SK-N-SH treated with all-trans-retinoic acid at 6 μM for 48 hours (cell line): Measurements from ENCODE around the gene RTN4R.
"Not testable (repeated sequence)": the region's sequence is repeated elsewhere in the genome, so short reads cannot be mapped to it uniquely, and the experiment has no call there.

ENCODE experiments used
- ATAC-seq: fragments of 200-7000 bp; cut with Tn5 transposase; 3 replicates; pipeline ENCODE4 v1.9.1; 2020; ENCODE audit warnings: mild to moderate bottlenecking, moderate library complexity
- ARNTL ChIP-seq: fragments of 450-650 bp; formaldehyde crosslinking; IDR thresholded peaks from 2 replicates; pipeline ENCODE4 v1.5.0; 2020; ENCODE audit warnings: low read depth, mild to moderate bottlenecking, moderate library complexity, borderline replicate concordance
- CSDC2 ChIP-seq: fragments of 250-450 bp; sonication (Bioruptor Pico); IDR thresholded peaks from 2 replicates; pipeline ENCODE4 v1.5.0; 2020; ENCODE audit warnings: mild to moderate bottlenecking, moderate library complexity
- ESRRG ChIP-seq: fragments of 250-450 bp; sonication (Bioruptor Pico); IDR thresholded peaks from 2 replicates; pipeline ENCODE4 v1.6.1; 2021; ENCODE audit warnings: mild to moderate bottlenecking
- GLIS3 ChIP-seq: fragments of 250-450 bp; sonication (Bioruptor Pico); IDR thresholded peaks from 2 replicates; pipeline ENCODE4 v1.5.0; 2020; ENCODE audit warnings: mild to moderate bottlenecking, moderate library complexity
- ISL1 ChIP-seq: fragments of 250-450 bp; sonication (Bioruptor Pico); IDR thresholded peaks from 2 replicates; pipeline ENCODE4 v2.1.2; 2022; ENCODE audit warnings: mild to moderate bottlenecking, moderate library complexity
- RARB ChIP-seq: fragments of 250-450 bp; sonication (Bioruptor Pico); IDR thresholded peaks from 2 replicates; pipeline ENCODE4 v1.8.0; 2021; ENCODE audit warnings: mild to moderate bottlenecking, moderate library complexity
- TCF4 ChIP-seq: fragments of 250-450 bp; sonication (Bioruptor Pico); IDR thresholded peaks from 2 replicates; pipeline ENCODE4 v1.8.0; 2021; ENCODE audit warnings: mild to moderate bottlenecking, moderate library complexity, borderline replicate concordance
- TOX ChIP-seq: fragments of 250-450 bp; sonication (Bioruptor Pico); IDR thresholded peaks from 2 replicates; pipeline ENCODE4 v1.8.0; 2021; ENCODE audit warnings: mild to moderate bottlenecking, moderate library complexity, borderline replicate concordance
- ZC3H10 ChIP-seq: fragments of 250-450 bp; sonication (Bioruptor Pico); IDR thresholded peaks from 2 replicates; pipeline ENCODE4 v1.5.1; 2021; ENCODE audit warnings: mild to moderate bottlenecking, moderate library complexity
- ZFP3 ChIP-seq: fragments of 250-450 bp; sonication (Bioruptor Pico); IDR thresholded peaks from 2 replicates; pipeline ENCODE4 v1.5.0; 2020; ENCODE audit warnings: mild to moderate bottlenecking, moderate library complexity
- ZNF565 ChIP-seq: fragments of 450-650 bp; formaldehyde crosslinking; conservative IDR thresholded peaks from 2 replicates; pipeline ENCODE4 v1.5.0; 2020; ENCODE audit warnings: low read depth, mild to moderate bottlenecking, moderate library complexity
- ZNF70 ChIP-seq: fragments of 450-650 bp; formaldehyde crosslinking; IDR thresholded peaks from 2 replicates; pipeline ENCODE4 v1.5.0; 2020; ENCODE audit warnings: mild to moderate bottlenecking, moderate library complexity
- ZNF8 ChIP-seq: fragments of 450-650 bp; formaldehyde crosslinking; IDR thresholded peaks from 2 replicates; pipeline ENCODE4 v1.5.0; 2020; ENCODE audit warnings: mild to moderate bottlenecking, moderate library complexity
- TF ChIP-seq, protein P1 (sequence below): fragments of 250-450 bp; sonication (Bioruptor Pico); IDR thresholded peaks from 2 replicates; pipeline ENCODE4 v1.5.1; 2021; ENCODE audit warnings: mild to moderate bottlenecking, moderate library complexity
- TF ChIP-seq, protein P2 (sequence below): fragments of 250-450 bp; sonication (Bioruptor Pico); IDR thresholded peaks from 2 replicates; pipeline ENCODE4 v1.8.0; 2020; ENCODE audit warnings: mild to moderate bottlenecking, moderate library complexity, borderline replicate concordance

The RTN4R gene

DNA sequence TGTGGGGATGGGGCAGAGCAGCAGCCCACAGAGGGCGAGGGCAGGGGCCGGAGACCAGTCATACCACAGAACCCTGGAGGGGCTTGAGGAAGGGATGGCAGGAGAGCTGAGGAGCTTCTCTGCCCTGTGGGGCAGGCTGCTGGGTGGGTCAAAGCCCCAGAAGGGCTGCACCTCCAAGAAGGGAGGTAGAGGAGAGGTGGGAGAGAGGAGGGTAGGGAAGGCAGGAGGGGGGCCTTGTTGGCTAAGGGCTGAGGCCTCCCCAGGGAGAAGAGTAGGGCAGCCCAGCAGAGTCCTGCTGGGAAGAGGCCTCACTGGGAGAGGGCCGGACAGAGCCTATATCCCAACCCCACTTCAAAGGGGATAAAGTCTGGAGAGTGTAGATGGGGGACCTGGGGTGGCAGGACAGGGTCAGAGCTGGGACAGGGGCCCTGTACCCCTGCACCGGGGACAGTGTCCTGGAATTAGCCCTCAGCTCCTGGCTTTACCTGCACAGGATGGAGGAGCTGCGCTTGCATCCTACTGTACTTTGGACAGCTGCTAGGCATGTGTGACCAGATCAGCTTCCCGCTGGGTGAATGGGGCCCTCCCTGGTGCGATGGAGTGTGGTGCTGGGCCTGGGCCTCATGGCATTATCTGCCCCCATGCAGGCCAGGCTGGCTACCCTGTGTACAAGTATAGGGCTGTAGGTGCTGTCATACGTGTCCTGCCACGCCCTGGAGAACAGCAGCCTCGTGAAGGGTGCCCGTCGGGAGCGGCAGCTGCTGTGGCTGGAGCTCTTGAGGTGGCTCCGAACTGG is 44.5 kb upstream of the RTN4R start:
- ATAC-seq: no peak
- TF ChIP-seq RARB (CRISPR knock-in tag): no peak
- TF ChIP-seq ZNF70 (CRISPR knock-in tag): no peak
- no peak for TF ChIP-seq ZC3H10
- TF ChIP-seq ZFP3 (CRISPR knock-in tag): no peak
- TF ChIP-seq TCF4 (CRISPR knock-in tag): no peak

DNA sequence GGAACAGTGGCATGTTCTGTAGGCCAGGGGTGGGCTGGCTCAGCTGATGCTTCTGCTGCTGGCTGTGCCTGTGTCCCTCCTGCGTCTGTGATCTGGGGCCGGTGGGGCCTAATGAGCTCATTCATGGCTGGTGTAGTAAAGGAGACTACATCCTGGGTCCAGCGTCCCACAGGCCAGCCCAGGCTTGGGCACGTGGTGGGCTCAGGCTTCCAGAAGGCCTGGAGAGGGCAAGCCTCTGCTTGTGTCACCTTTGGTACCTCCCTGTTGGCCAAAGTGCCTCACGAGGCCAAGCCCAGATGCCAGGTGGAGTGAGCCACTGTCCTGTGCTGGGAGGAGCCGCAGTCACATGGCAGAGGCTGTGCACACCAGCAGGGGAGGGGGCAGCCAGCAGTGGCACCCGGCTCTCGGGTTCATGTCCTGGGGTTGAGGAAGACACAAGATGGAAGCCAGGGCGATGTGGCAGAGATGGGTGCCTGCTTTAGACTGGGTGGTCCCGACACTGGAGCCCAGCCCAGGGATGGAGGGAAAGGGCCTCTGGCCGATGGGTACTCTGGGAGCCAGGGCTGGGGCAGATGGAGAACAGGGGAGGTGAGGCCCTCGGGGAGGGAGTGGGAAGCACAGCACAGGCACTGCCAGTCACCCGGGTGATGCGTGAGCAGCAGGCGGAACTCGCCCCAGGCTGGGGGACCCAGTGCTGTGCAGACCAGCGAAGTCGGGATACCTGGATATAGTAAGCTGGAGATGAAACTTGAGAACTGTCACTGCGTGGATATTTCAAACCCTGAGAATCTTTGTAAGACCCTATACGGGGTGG is 43.3 kb upstream of the RTN4R start:
- ATAC-seq: not testable (repeated sequence)

DNA sequence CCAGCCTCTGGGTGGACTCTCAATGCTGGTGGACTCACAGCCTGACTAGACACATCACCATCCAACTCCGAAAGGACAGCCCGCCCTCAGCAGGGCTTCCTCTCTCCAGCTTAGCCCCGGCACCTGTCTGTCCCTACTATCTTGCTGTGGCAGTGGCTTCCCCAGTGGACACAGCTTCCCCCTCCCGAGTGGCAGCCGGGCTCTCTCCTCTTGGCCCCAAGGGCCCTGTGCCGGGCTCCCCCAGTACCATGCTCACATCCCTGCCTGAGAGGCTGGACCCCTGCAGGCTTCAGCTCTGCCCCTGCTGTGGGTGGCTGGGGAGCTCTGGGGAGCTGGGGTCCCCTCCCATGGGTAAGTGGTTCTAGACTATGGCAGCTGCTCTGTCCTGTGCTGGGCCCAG is 42.7 kb upstream of the RTN4R start:
- ATAC-seq: not testable (repeated sequence)

DNA sequence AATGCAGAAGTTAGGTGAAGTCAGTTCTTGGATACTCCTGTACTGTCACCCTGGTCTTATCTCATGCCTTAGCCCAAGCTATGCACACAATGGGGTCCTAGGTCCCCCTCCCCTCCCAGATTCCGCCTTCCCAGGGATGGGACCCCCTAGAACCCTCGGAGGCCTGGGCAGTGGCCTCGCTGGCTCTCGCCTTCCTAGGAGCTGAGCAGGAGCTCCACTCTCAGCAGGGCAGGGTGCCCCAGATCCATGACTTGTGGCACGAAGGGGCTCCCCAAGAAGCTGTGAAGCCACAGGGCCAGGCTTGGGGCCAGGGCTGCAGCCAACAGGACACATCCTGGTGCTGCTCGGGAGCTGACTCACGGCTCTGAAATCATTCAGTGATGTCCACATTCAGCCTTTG is 42.1 kb upstream of the RTN4R start:
- not testable (repeated sequence) for ATAC-seq

DNA sequence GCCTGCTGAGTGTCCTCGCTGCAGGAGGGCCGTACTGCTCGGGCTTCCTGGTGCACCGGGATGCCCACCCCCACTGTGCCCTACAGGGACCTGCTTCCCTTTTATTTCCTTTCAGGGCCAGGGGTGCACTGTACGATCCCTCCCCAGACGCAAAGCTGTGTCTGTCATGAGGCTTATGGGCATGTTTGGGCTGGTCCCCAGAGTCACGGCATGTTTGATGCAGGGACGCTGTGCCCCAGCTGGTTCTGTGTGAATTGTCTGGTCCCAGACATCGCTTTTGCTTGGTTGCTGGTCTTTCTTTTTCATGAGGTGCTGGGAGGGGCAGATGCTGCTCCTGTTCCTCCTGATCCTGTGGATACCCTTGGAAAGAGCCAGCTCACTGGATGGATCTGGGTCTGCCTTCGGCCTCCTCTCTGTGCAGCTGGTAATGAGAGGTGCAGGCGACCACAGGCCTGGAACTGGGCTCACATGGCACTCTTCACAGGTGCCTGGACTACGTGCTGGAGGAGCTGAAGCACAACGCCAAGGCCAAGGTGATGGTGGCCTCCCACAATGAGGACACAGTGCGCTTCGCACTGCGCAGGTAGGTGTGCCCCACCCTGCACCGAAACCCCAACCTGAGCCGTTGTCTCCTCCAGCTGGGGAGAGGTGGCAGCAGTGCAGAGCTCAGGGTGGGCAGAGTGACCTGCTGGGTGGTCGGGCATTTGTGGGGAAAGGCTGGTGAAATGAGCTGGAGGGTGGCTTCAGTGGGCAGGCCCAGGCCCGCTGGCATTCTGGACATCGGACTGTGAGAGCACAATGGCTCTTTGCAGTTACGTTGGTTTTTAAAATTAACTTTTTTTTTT is 40.9 kb upstream of the RTN4R start:
- ATAC-seq: not testable (repeated sequence)

DNA sequence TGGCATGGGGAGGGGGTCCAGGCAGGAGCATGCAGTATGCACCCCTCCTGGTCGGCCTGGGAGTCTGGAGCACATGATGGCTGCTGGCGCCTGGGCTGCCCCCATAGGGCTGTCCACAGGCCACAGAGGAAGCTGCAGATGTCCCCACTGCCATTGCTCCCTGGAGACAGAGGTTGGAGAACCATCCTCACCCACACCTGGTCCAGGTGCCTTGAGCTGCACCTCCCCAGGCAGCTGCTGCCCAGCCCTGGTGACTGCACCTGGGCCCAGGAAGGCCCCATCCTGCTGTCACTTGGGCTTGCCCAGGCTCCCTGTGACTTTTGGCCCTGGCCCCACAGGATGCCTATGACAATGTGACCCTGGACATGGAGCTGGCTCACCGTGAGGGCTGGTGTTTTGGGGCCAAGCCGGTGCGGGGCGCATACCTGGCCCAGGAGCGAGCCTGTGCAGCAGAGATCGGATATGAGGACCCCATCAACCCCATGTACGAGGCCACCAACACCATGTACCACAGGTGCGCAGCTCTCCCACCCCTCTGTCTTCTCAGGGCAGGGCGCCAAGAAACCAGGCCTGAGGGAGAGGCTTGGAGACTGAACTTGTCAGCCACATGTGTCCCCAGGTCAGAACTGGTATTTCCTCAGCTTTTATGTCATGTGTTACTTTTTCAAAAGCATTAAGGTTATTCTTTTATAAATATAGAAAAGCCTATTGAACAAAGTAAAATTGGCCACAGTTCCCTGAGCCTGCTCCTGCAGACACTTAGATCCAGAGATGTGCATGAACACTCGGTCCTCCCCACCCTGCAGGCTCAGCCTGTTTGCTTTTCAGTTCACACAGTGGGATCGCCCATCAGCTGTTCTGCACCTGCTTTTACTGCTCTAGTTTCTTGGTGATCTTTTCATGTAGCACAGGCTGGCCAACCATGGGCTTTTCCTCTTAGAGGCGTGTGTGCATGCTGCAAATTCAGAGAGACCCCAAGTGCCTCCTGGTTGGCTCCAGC is 39.6 kb upstream of the RTN4R start:
- ATAC-seq: not testable (repeated sequence)

DNA sequence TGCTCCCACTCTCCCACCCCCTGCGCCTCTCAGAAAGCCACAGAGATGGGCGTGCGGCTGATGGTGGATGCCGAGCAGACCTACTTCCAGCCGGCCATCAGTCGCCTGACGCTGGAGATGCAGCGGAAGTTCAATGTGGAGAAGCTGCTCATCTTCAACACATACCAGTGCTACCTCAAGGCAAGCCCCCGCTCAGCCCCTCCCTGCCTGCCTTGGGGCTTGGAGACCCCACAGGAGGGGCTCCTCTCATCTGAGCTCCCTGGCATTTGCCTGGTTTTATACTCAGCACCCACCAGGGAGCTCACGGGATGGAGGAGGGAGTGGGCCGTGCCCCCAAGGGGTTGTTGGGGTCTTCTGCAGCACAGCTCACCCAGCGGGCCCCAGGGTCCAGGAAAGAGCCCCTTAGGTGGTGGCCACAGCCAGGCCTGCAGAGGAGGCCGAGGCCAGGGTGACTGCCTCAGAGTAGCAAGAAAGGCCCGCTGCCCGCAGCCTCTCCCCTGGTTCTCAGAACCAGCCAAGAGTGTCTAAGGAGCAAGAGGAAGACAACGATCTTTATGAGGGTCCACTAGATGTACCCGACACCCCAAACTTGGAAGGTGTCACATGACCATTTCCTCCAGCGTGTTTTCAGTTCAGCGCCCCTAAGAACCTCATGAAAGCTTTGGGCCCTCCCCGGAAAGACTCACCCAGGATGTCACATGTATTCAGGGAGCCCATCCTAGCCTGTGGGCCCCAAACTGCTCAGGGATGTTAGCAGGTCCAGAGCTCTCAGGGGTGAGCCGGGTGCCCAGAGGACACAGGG is 38.7 kb upstream of the RTN4R start:
- ATAC-seq: not testable (repeated sequence)

DNA sequence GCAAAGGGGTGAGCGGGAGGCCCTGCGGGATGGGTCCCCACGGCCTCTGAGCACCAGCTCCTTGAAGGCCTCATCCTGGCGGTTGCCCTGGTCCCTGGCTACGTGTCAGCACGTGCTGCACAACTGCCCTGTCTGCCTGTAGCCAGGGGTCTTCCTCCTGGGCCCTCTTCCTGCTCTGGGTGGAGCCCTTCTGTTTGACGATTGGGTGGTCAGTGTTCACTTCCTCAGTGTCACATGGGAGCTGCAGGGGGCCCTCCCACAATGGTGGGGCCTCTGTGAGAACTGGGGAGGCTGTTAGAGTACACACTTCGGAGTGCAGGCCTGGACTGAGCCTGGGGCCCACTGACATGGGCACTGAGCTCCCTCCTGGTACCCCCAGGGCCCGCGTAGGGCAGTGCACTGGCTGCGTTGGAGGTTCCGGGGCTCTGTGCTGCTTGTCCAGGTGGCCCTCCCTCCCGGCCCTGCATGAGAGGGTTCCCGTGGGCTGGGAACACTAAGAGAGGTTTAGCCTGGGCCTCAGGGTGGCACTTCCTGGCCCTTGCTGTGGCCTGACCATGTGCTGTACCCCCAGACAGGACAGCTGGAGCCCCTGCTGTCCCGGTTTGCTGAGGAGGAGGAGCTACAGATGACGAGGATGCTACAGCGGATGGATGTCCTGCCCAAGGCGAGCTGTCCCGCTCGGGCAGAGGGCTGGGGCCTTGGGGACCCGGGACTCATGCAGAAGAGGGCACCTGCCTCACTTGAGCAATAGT is 38.0 kb upstream of the RTN4R start:
- no peak for ATAC-seq
- TF ChIP-seq TOX: no peak
- TF ChIP-seq CSDC2 (CRISPR knock-in tag): no peak
- no peak for TF ChIP-seq ISL1 (CRISPR knock-in tag)
- no peak for TF ChIP-seq ZC3H10
- TF ChIP-seq ARNTL (CRISPR knock-in tag): no peak
- TF ChIP-seq ZNF565: no peak
- TF ChIP-seq, protein P1, sequence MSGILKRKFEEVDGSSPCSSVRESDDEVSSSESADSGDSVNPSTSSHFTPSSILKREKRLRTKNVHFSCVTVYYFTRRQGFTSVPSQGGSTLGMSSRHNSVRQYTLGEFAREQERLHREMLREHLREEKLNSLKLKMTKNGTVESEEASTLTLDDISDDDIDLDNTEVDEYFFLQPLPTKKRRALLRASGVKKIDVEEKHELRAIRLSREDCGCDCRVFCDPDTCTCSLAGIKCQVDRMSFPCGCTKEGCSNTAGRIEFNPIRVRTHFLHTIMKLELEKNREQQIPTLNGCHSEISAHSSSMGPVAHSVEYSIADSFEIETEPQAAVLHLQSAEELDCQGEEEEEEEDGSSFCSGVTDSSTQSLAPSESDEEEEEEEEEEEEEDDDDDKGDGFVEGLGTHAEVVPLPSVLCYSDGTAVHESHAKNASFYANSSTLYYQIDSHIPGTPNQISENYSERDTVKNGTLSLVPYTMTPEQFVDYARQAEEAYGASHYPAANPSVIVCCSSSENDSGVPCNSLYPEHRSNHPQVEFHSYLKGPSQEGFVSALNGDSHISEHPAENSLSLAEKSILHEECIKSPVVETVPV (CRISPR knock-in tag): no peak
- TF ChIP-seq GLIS3 (CRISPR knock-in tag): no peak
- TF ChIP-seq ESRRG: no peak
- no peak for TF ChIP-seq RARB (CRISPR knock-in tag)
- no peak for TF ChIP-seq ZNF8 (CRISPR knock-in tag)
- TF ChIP-seq, protein P2, sequence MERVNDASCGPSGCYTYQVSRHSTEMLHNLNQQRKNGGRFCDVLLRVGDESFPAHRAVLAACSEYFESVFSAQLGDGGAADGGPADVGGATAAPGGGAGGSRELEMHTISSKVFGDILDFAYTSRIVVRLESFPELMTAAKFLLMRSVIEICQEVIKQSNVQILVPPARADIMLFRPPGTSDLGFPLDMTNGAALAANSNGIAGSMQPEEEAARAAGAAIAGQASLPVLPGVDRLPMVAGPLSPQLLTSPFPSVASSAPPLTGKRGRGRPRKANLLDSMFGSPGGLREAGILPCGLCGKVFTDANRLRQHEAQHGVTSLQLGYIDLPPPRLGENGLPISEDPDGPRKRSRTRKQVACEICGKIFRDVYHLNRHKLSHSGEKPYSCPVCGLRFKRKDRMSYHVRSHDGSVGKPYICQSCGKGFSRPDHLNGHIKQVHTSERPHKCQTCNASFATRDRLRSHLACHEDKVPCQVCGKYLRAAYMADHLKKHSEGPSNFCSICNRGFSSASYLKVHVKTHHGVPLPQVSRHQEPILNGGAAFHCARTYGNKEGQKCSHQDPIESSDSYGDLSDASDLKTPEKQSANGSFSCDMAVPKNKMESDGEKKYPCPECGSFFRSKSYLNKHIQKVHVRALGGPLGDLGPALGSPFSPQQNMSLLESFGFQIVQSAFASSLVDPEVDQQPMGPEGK (CRISPR knock-in tag): no peak

DNA sequence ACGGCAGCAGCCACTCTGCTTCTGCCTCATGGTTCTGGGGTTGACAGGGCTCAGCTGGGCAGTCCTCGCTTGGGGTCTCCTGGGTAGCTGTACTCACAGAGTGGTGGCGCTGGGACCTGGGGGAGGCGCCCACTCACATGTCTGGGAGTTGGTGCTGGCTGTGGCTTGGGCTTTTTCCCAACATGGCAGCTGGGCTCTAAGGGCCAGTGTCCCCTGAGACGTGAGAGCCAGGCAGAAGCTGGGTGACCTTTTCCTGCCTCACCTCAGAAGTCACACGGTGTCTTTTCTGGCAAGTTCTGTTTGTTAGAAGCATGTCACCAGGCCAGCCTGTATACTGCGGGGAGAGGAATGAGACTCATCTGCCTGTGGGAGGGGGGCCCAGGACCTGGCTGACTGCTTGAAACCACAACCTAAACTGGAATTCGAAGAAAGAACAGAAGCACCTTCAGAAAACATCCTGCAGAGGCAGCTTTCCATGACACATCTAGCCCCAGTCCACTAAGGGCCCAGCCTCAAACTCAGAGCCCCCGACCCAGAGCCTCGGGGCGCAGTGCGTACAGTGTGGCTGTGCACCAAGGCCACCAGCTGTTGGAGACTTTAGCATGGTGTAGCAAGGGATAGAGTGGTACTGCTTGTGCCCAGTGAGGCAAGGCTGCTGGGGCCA is 37.2 kb upstream of the RTN4R start:
- not testable (repeated sequence) for ATAC-seq
